IMR-90 (cell line): ENCODE measurements around the gene ARSJ. TPM values are rescaled to one million over a fixed set of nuclear protein-coding genes. Genes with fewer than 3 reads are reported as not detected.
"Not testable (repeated sequence)": the region's sequence is repeated elsewhere in the genome, so short reads cannot be mapped to it uniquely, and the experiment has no call there.

ENCODE experiments used
- ATAC-seq: fragments of 200-7000 bp; cut with Tn5 transposase; 2 replicates; pipeline ENCODE4 v1.9.1; 2020; ENCODE audit warnings: low read depth, mild to moderate bottlenecking, moderate library complexity
- BruUV-seq: library from RNA; stranded (reverse); fragments of 400-500 nt; replicated peaks from 2 replicates; lab custom pipeline; 2021; lab: Mats Ljungman, UMichigan
- CTCF ChIA-PET: fragments of 300-600 bp; formaldehyde crosslinking; extraction: SDS; loops from one replicate; lab custom pipeline; 2021; ENCODE audit warnings: antibody characterized with exemption; lab: Yijun Ruan, JAX
- POLR2A ChIA-PET: fragments of 300-600 bp; sonication (Branson Sonifier 250); formaldehyde crosslinking; loops from one replicate; lab custom pipeline; 2022; ENCODE audit warnings: antibody characterized with exemption; ENCODE audit not compliant: unreplicated experiment; lab: Charles Lee
- DNase-seq: peaks from one replicate; pipeline ENCODE4 v3.0.0; 2013
- H2AFZ ChIP-seq: replicated peaks from 2 replicates; pipeline ENCODE3; 2013; ENCODE audit warnings: low read length, mild to moderate bottlenecking; ENCODE audit not compliant: poor library complexity
- H2AK5ac ChIP-seq: 2 replicates; pipeline ENCODE4 v1.6.1; 2013; ENCODE audit warnings: low read depth, low read length, inconsistent platforms
- H2AK9ac ChIP-seq: replicated peaks from 2 replicates; pipeline ENCODE3; 2013; ENCODE audit warnings: mild to moderate bottlenecking, low read depth, low read length, moderate library complexity; ENCODE audit not compliant: poor library complexity
- H2BK120ac ChIP-seq: 2 replicates; pipeline ENCODE4 v1.6.1; 2013; ENCODE audit warnings: low read depth, low read length, inconsistent platforms
- H2BK15ac ChIP-seq: 3 replicates; pipeline ENCODE4 v1.6.1; 2013; ENCODE audit warnings: low read depth, low read length, inconsistent platforms
- H2BK20ac ChIP-seq: 2 replicates; pipeline ENCODE4 v1.6.1; 2013; ENCODE audit warnings: low read depth, mild to moderate bottlenecking, inconsistent platforms, low read length, moderate library complexity
- H2BK5ac ChIP-seq: 2 replicates; pipeline ENCODE4 v1.6.1; 2013; ENCODE audit warnings: mild to moderate bottlenecking, low read depth, low read length, inconsistent platforms; ENCODE audit not compliant: poor library complexity, severe bottlenecking
- H3K14ac ChIP-seq: replicated peaks from 2 replicates; pipeline ENCODE4 v1.6.1; 2013; ENCODE audit warnings: low read depth, low read length, inconsistent platforms
- H3K18ac ChIP-seq: 2 replicates; pipeline ENCODE4 v1.6.1; 2013; ENCODE audit warnings: low read depth, low read length, control low read depth
- H3K23ac ChIP-seq: 2 replicates; pipeline ENCODE4 v1.6.1; 2013; ENCODE audit warnings: low read depth, low read length, inconsistent platforms
- H3K27ac ChIP-seq: 2 replicates; pipeline ENCODE4 v1.5.1; 2013; ENCODE audit warnings: mild to moderate bottlenecking, control low read depth, low read length; ENCODE audit not compliant: insufficient read depth
- H3K27me3 ChIP-seq: 2 replicates; pipeline ENCODE4 v1.6.1; 2013; ENCODE audit warnings: low read length; ENCODE audit not compliant: control insufficient read depth, insufficient read depth
- H3K36me3 ChIP-seq: 2 replicates; pipeline ENCODE4 v1.6.1; 2013; ENCODE audit warnings: low read length, mixed read lengths; ENCODE audit not compliant: control insufficient read depth, insufficient read depth
- H3K4ac ChIP-seq: 2 replicates; pipeline ENCODE4 v1.6.1; 2013; ENCODE audit warnings: low read depth, low read length, inconsistent platforms
- H3K4me1 ChIP-seq: 2 replicates; pipeline ENCODE4 v1.6.1; 2013; ENCODE audit warnings: low read length, mixed read lengths; ENCODE audit not compliant: control insufficient read depth, insufficient read depth
- H3K4me2 ChIP-seq: 2 replicates; pipeline ENCODE4 v1.6.1; 2013; ENCODE audit warnings: low read depth, mild to moderate bottlenecking, control low read depth, low read length, moderate library complexity
- H3K4me3 ChIP-seq: 2 replicates; pipeline ENCODE4 v1.5.1; 2013; ENCODE audit warnings: low read depth, mild to moderate bottlenecking, control low read depth, low read length, moderate library complexity; ENCODE audit not compliant: insufficient read depth
- H3K56ac ChIP-seq: 2 replicates; pipeline ENCODE4 v1.6.1; 2013; ENCODE audit warnings: low read length, inconsistent platforms; ENCODE audit not compliant: insufficient read depth; ENCODE audit errors: extremely low read depth
- H3K79me1 ChIP-seq, 2 experiments: 2 replicates each; pipeline ENCODE4 v1.6.1; 2013; ENCODE audit warnings: low read length in 2 of 2, inconsistent platforms in 1 of 2, low read depth in 1 of 2
- H3K9ac ChIP-seq: 2 replicates; pipeline ENCODE4 v1.6.1; 2013; ENCODE audit warnings: low read depth, low read length, control low read depth
- H3K9me1 ChIP-seq: 2 replicates; pipeline ENCODE4 v1.6.1; 2013; ENCODE audit warnings: low read length, inconsistent platforms; ENCODE audit not compliant: insufficient read depth
- H3K9me3 ChIP-seq: 2 replicates; pipeline ENCODE4 v1.6.1; 2013; ENCODE audit warnings: low read length; ENCODE audit not compliant: control insufficient read depth, insufficient read depth
- H4K20me1 ChIP-seq: 2 replicates; pipeline ENCODE4 v1.6.1; 2013; ENCODE audit warnings: low read length, inconsistent platforms; ENCODE audit not compliant: insufficient read depth
- H4K5ac ChIP-seq: 2 replicates; pipeline ENCODE4 v1.6.1; 2013; ENCODE audit warnings: mild to moderate bottlenecking, low read depth, low read length, control low read depth
- H4K8ac ChIP-seq, 2 experiments: 2 replicates each; pipeline ENCODE4 v1.6.1; 2013; ENCODE audit warnings: low read depth in 2 of 2, low read length in 2 of 2, control low read depth in 1 of 2, inconsistent platforms in 1 of 2
- H4K91ac ChIP-seq: 2 replicates; pipeline ENCODE4 v1.6.1; 2013; ENCODE audit warnings: low read depth, low read length, inconsistent platforms; ENCODE audit not compliant: insufficient read depth
- WGBS, 2 experiments: methylation state at CpG; one replicate each; pipeline versions ENCODE4 v1.1.5 to v1.1.7; 2013; ENCODE audit warnings: missing lambda C conversion rate in 2 of 2; ENCODE audit not compliant: insufficient read length in 1 of 2; ENCODE audit errors: extremely low coverage in 2 of 2; 5-methylcytosine and 5-hydroxymethylcytosine counted together
- dilution Hi-C: fragments of 300-500 bp; cut with HindIII; formaldehyde crosslinking; loops from one replicate; pipeline ENCODE4 v1.14.3; 2018; ENCODE audit warnings: low sequenced_read_pairs; ENCODE audit not compliant: unreplicated experiment
- in situ Hi-C: fragments of 300-500 bp; cut with MboI; formaldehyde crosslinking; loops from 3 replicates; pipeline ENCODE4 v1.14.3; 2019; ENCODE audit warnings: low sequenced_read_pairs, inconsistent platforms, mixed read lengths
- intact Hi-C: fragments of 100-400 bp; cut with micrococcal nuclease; formaldehyde crosslinking; loops from 2 replicates; pipeline ENCODE4 v1.10.0; 2022
- polyA plus RNA-seq, 3 experiments: library from polyadenylated mRNA; depleted of rRNA; stranded (reverse); fragments of >200 nt; gene quantifications; 2 replicates each; pipeline ENCODE4 v1.2.3, GENCODE V29; 2012; ENCODE audit warnings: low replicate concordance in 1 of 3
- total RNA-seq: library from RNA; depleted of rRNA; stranded (reverse); fragments of >200 nt; gene quantifications from 2 replicates; pipeline ENCODE4 v1.2.3, GENCODE V29; 2012

The ARSJ gene
- total and polyA plus RNA-seq, 2 of the 4 experiments (the other 2 are of a cell fraction) = 47.7 to 143 TPM

GRCh38 chr4:113940103-113940502 lies 39.3 kb downstream of the ARSJ start:
- H2AK5ac ChIP-seq, H3K4me2 ChIP-seq, DNase-seq, dilution Hi-C loops, H2AFZ ChIP-seq, BruUV-seq, H3K4me3 ChIP-seq, ATAC-seq, H2BK120ac ChIP-seq, H3K27ac ChIP-seq, H2BK15ac ChIP-seq, H3K36me3 ChIP-seq, H3K27me3 ChIP-seq, H3K18ac ChIP-seq, H4K8ac ChIP-seq, CTCF ChIA-PET, H2AK9ac ChIP-seq, H2BK5ac ChIP-seq, H3K56ac ChIP-seq, H4K5ac ChIP-seq, in situ Hi-C loops, POLR2A ChIA-PET, H3K9me3 ChIP-seq, H3K4ac ChIP-seq, H2BK20ac ChIP-seq, H4K91ac ChIP-seq, H3K14ac ChIP-seq, H3K9ac ChIP-seq, intact Hi-C loops, H3K23ac ChIP-seq: not testable (repeated sequence)
- Histone ChIP-seq H3K4me1 (peaks cover 11% of the 10 kb centered on the region), H3K79me1 (peaks cover 19 to 59% of the 10 kb centered on the region in 2 experiments; a peak in 3 of 4 replicates), H3K9me1 (peaks cover 10% of the 10 kb centered on the region), H4K20me1 (peaks cover 26% of the 10 kb centered on the region)
- WGBS, 2 experiments = no CpG with 5 or more reads among the region's 2 CpGs
